ENCODE measurements around the gene METTL15.

DNA sequence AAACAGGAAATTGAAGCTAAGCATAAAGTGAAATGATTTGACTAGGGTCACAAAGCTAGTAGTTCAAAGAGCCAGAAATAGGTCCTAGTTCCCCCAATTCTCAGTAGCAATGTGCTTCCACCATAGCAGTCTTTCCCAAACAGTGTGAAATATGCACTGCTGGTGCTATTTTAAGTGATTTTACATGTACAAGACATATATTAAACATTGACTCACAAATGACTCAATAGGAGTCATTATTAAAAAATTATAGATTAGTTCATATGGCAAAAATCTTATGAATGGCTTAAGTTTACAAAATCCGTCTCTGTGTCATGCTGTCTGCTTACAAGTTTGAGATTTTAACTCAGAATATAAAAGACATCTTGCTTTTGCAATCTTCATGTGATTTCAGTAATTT, 21.6 kb upstream of the METTL15 start:
- TF ChIP-seq, protein P1, sequence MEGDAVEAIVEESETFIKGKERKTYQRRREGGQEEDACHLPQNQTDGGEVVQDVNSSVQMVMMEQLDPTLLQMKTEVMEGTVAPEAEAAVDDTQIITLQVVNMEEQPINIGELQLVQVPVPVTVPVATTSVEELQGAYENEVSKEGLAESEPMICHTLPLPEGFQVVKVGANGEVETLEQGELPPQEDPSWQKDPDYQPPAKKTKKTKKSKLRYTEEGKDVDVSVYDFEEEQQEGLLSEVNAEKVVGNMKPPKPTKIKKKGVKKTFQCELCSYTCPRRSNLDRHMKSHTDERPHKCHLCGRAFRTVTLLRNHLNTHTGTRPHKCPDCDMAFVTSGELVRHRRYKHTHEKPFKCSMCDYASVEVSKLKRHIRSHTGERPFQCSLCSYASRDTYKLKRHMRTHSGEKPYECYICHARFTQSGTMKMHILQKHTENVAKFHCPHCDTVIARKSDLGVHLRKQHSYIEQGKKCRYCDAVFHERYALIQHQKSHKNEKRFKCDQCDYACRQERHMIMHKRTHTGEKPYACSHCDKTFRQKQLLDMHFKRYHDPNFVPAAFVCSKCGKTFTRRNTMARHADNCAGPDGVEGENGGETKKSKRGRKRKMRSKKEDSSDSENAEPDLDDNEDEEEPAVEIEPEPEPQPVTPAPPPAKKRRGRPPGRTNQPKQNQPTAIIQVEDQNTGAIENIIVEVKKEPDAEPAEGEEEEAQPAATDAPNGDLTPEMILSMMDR (conservative IDR thresholded peaks at IDR 0.05; ENCODE audit: low read depth, low read length): no peak
- no peak for TF ChIP-seq EZH2 (IDR thresholded peaks at IDR 0.05; ENCODE audit: borderline replicate concordance, low read depth, low read length, poor library complexity, severe bottlenecking)
